Endodermal cell (in vitro differentiated cells): Measurements from ENCODE around the gene APOBR. TPM values are rescaled to one million over a fixed set of nuclear protein-coding genes. Genes with fewer than 3 reads are reported as not detected.

ENCODE experiments used
- DNase-seq: peaks from one replicate; pipeline ENCODE4 v3.0.0-alpha.2; 2017
- H3K27ac ChIP-seq: 2 replicates; pipeline ENCODE4 v1.5.1; 2013; ENCODE audit warnings: mild to moderate bottlenecking, low read depth, low read length, moderate library complexity
- H3K27me3 ChIP-seq: 2 replicates; pipeline ENCODE4 v1.6.1; 2013; ENCODE audit warnings: mild to moderate bottlenecking, low read length, moderate library complexity; ENCODE audit not compliant: insufficient read depth, control insufficient read depth, poor library complexity, severe bottlenecking
- H3K36me3 ChIP-seq: 2 replicates; pipeline ENCODE4 v1.7.0; 2013; ENCODE audit warnings: mild to moderate bottlenecking, low read length, moderate library complexity; ENCODE audit not compliant: control insufficient read depth, insufficient read depth
- H3K4me1 ChIP-seq: one replicate; pipeline ENCODE4 v1.7.0; 2013; ENCODE audit warnings: low read length; ENCODE audit not compliant: control insufficient read depth, insufficient read depth
- H3K4me3 ChIP-seq: 2 replicates; pipeline ENCODE4 v1.5.1; 2013; ENCODE audit warnings: mild to moderate bottlenecking, low read length, moderate library complexity
- H3K9ac ChIP-seq: 2 replicates; pipeline ENCODE4 v1.6.1; 2013; ENCODE audit warnings: mild to moderate bottlenecking, low read length, moderate library complexity; ENCODE audit not compliant: poor library complexity, severe bottlenecking; ENCODE audit errors: extremely low read depth
- H3K9me3 ChIP-seq: 2 replicates; pipeline ENCODE4 v1.6.1; 2013; ENCODE audit warnings: mild to moderate bottlenecking, low read length, moderate library complexity; ENCODE audit not compliant: control insufficient read depth
- H3K27ac Mint-ChIP-seq: 2 replicates; pipeline ENCODE4 v1.8.0; 2020; ENCODE audit warnings: mixed read lengths
- H3K27me3 Mint-ChIP-seq: 2 replicates; pipeline ENCODE4 v1.8.0; 2021; ENCODE audit warnings: mild to moderate bottlenecking, mixed read lengths; ENCODE audit not compliant: insufficient read depth
- H3K36me3 Mint-ChIP-seq: 2 replicates; pipeline ENCODE4 v1.8.0; 2020; ENCODE audit warnings: low read depth, mixed read lengths
- H3K4me1 Mint-ChIP-seq: 2 replicates; pipeline ENCODE4 v1.8.0; 2020; ENCODE audit warnings: mixed read lengths
- H3K4me3 Mint-ChIP-seq: 2 replicates; pipeline ENCODE4 v1.8.0; 2020; ENCODE audit warnings: mild to moderate bottlenecking, moderate library complexity, mixed read lengths
- H3K9me3 Mint-ChIP-seq: 2 replicates; pipeline ENCODE4 v1.8.0; 2020; ENCODE audit warnings: mild to moderate bottlenecking, mixed read lengths
- WGBS, 2 experiments: methylation state at CpG; one replicate each; pipeline versions ENCODE4 v1.1.5 to v1.1.7; 2013; ENCODE audit warnings: missing lambda C conversion rate in 2 of 2, mixed read lengths in 1 of 2; ENCODE audit not compliant: insufficient coverage in 1 of 2, insufficient read length in 1 of 2; 5-methylcytosine and 5-hydroxymethylcytosine counted together
- total RNA-seq, 2 donors: library from RNA; stranded (reverse); fragmentation: NEBNext Ultra II Directional in 1 of 2; extraction: Animal tissue kit (Norgen Biotek cat#: 25700) in 1 of 2; gene quantifications; 2 replicates in 1 of 2; 3 replicates in 1 of 2; pipeline ENCODE4 v1.2.1, GENCODE V29; 2021
- TF ChIP-seq, protein P1 (sequence below): fragments of 200-600 bp; sonication (generic); conservative IDR thresholded peaks from 2 replicates; pipeline ENCODE4 v1.5.0; 2021; ENCODE audit warnings: antibody characterized with exemption, mild to moderate bottlenecking

APOBR gene
- total RNA-seq, 2 donors from 2014 or later = not detected

GRCh38 chr16:28537964-28538732 is 43.7 kb downstream of the APOBR start:
- DNase-seq = no peak
- 95 to 100% methylated on average over 3 to 13 of the region's 13 CpGs for WGBS, 2 experiments
- no peaks in the 10 kb centered on the region for H3K9me3 ChIP-seq
- no peaks in the 10 kb centered on the region for H3K9me3 Mint-ChIP-seq
- TF ChIP-seq, protein P1, sequence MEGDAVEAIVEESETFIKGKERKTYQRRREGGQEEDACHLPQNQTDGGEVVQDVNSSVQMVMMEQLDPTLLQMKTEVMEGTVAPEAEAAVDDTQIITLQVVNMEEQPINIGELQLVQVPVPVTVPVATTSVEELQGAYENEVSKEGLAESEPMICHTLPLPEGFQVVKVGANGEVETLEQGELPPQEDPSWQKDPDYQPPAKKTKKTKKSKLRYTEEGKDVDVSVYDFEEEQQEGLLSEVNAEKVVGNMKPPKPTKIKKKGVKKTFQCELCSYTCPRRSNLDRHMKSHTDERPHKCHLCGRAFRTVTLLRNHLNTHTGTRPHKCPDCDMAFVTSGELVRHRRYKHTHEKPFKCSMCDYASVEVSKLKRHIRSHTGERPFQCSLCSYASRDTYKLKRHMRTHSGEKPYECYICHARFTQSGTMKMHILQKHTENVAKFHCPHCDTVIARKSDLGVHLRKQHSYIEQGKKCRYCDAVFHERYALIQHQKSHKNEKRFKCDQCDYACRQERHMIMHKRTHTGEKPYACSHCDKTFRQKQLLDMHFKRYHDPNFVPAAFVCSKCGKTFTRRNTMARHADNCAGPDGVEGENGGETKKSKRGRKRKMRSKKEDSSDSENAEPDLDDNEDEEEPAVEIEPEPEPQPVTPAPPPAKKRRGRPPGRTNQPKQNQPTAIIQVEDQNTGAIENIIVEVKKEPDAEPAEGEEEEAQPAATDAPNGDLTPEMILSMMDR = no peak
- no peak overlapping the region for H3K4me3 ChIP-seq
- no peaks in the 10 kb centered on the region for H3K4me1 ChIP-seq
- no peak overlapping the region for H3K27ac Mint-ChIP-seq
- H3K36me3 ChIP-seq = no peaks in the 10 kb centered on the region
- no peak overlapping the region for H3K27ac ChIP-seq
- H3K4me1 Mint-ChIP-seq = no peaks in the 10 kb centered on the region
- no peak overlapping the region for H3K9ac ChIP-seq
- no peaks in the 10 kb centered on the region for H3K27me3 Mint-ChIP-seq
- H3K36me3 Mint-ChIP-seq = no peaks in the 10 kb centered on the region
- H3K4me3 Mint-ChIP-seq = no peak overlapping the region
- H3K27me3 ChIP-seq = no peaks in the 10 kb centered on the region

DNA sequence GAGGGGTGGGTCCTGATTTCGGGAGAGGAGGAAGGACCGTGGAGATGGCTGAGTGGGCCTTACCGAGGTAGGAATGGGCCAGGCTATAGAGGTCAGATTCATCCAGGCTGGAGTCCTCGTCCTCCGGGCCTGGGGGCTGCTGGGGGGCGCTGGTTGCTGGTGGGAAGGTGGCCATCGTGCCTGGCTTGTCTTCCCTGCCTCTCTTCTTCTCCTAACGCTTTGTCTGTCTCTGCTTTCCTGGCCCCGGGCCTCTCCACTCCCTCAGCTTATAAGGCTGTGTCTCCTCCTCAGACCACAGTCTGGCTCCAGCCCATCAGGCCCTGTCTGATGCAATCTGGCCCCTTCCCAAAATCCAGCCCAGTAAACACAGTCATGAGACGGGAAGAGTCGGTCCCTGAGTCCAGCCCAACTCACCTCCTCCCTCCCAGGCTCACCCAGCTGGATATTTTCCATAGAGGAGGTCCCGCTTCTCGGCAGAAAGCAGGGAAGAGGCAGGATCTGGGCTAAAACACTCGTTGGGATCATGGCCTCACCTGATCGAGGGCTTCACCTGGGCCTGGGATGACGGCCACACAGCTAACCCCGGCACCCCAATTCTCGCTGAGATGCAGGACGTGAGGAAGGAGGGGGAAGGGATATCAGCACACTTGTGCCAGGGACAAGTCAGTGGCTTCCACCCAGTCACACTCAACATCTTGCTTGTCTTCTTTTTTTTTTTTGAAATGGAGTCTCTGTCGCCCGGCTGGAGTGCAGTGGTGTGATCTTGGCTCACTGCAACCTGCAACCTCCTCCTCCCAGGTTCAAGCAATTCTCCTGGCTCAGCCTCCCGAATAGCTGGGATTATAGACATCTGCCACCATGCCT is 44.5 kb downstream of the APOBR start, which contains the start of gene NUPR1:
NUPR1 (minus strand) TSS at position 242 of the 864 bp plus-strand sequence; CDS start at position 175, 67 bp downstream.
- Mint-ChIP-seq H3K36me3 (no peaks in the 10 kb centered on the region), H3K9me3 (no peaks in the 10 kb centered on the region), H3K27ac (peak within 1 kb of the TSS; percentile 82), H3K27me3 (no peaks in the 10 kb centered on the region), H3K4me3 (no peak within 1 kb of the TSS), H3K4me1 (no peaks in the 10 kb centered on the region)
- Histone ChIP-seq H3K9me3 (no peaks in the 10 kb centered on the region), H3K4me3 (no peak within 1 kb of the TSS), H3K27ac (no peak within 1 kb of the TSS), H3K4me1 (no peaks in the 10 kb centered on the region), H3K9ac (no peak within 1 kb of the TSS), H3K36me3 (no peaks in the 10 kb centered on the region), H3K27me3 (no peaks in the 10 kb centered on the region)
- 87% methylated on average over 10 to 22 of the region's 22 CpGs for WGBS, 2 experiments
- DNase-seq = peak; percentile 52
- TF ChIP-seq, protein P1 = no peak

DNA sequence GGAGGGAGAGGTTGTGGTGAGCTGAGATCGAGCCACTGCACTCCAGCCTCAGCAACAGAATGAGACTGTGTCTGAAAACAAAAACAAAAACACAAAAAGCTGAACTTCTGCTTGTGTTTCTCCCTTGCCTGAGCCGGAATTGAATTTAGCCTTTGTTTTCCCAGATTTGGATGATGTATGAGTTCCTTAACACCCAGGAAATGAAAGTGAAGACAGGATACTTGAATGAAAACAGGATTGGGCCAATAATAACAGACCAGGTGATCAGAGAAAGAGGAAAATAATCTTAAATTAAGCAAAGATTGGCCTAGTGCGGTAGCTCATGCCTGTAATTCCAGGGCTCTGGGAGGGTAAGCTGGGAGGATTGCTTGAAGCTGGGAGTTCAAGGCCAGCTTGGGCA is 45.9 kb downstream of the APOBR start:
- H3K36me3 Mint-ChIP-seq = no peaks in the 10 kb centered on the region
- H3K27me3 Mint-ChIP-seq = no peaks in the 10 kb centered on the region
- WGBS, 2 experiments = 94 to 95% methylated on average over 3 of the region's 3 CpGs
- no peaks in the 10 kb centered on the region for H3K9me3 Mint-ChIP-seq
- H3K27ac Mint-ChIP-seq = no peak overlapping the region
- H3K4me3 Mint-ChIP-seq = no peak overlapping the region
- no peaks in the 10 kb centered on the region for H3K4me1 ChIP-seq
- no peaks in the 10 kb centered on the region for H3K9me3 ChIP-seq
- H3K27me3 ChIP-seq = no peaks in the 10 kb centered on the region
- no peak overlapping the region for H3K27ac ChIP-seq
- TF ChIP-seq, protein P1 = no peak
- H3K9ac ChIP-seq = no peak overlapping the region
- H3K4me1 Mint-ChIP-seq = no peaks in the 10 kb centered on the region
- DNase-seq = no peak
- no peaks in the 10 kb centered on the region for H3K36me3 ChIP-seq
- H3K4me3 ChIP-seq = no peak overlapping the region
